NCI-H460 (cell line): ENCODE measurements around the gene IFITM5. TPM values are rescaled to one million over a fixed set of nuclear protein-coding genes. Genes with fewer than 3 reads are reported as not detected.

ENCODE experiments used
- small RNA-seq, 2 experiments: library from RNA; depleted of rRNA; stranded (forward); fragments of <200 nt; gene quantifications; one replicate each; pipeline ENCODE3, GENCODE V24; 2014
- total RNA-seq: library from RNA; depleted of rRNA; stranded (reverse); fragments of >200 nt; shearing (Covaris generic); gene quantifications from 2 replicates; pipeline ENCODE4 v1.2.3, GENCODE V29; 2014; rRNA removed

Gene IFITM5
- total RNA-seq, 1 experiment from 2014 or later, result not detected

Small RNAs within 50 kb of the gene (small RNA-seq; reads per million reads assigned to genes)
- gene AC136475.6, result 0 reads per million in 2 experiments

Other genes starting within 250 kb of the IFITM5 start
- not detected in 2 replicates for gene SCGB1C1, start 106.4 kb downstream of the IFITM5 start, total RNA-seq
- 16.5 and 16.8 TPM in 2 replicates for gene BET1L, start 92.1 kb downstream of the IFITM5 start, total RNA-seq
- 53.9 and 82.0 TPM in 2 replicates for gene RIC8A, start 91.8 kb downstream of the IFITM5 start, total RNA-seq
- gene SIRT3, start 63.2 kb downstream of the IFITM5 start, total RNA-seq, result 9.8 and 11.0 TPM in 2 replicates
- gene PSMD13, start 62.5 kb downstream of the IFITM5 start, total RNA-seq, result 69.9 and 72.8 TPM in 2 replicates
- not detected in 2 replicates for gene NLRP6, start 21.1 kb downstream of the IFITM5 start, total RNA-seq
- gene PGGHG, start 10.4 kb downstream of the IFITM5 start, total RNA-seq, result 12.7 and 13.4 TPM in 2 replicates
- 44.7 and 71.8 TPM in 2 replicates for gene IFITM2, start 8.3 kb upstream of the IFITM5 start, total RNA-seq
- gene IFITM1, start 14.5 kb upstream of the IFITM5 start, total RNA-seq, result 2.2 and 4.5 TPM in 2 replicates
- gene IFITM3, start 21.3 kb upstream of the IFITM5 start, total RNA-seq, result 161 and 191 TPM in 2 replicates
- 8.1 and 8.6 TPM in 2 replicates for gene B4GALNT4, start 70.0 kb upstream of the IFITM5 start, total RNA-seq
- gene PKP3, start 94.7 kb upstream of the IFITM5 start, total RNA-seq, result 27.0 and 27.7 TPM in 2 replicates
- 17.5 and 24.3 TPM in 2 replicates for gene SIGIRR, start 115.5 kb upstream of the IFITM5 start, total RNA-seq
- gene ANO9, start 142.5 kb upstream of the IFITM5 start, total RNA-seq, result 0.12 TPM in 1 of 2 replicates, not detected in the other
- 19.6 and 23.7 TPM in 2 replicates for gene PTDSS2, start 150.8 kb upstream of the IFITM5 start, total RNA-seq
- gene RNH1, start 207.7 kb upstream of the IFITM5 start, total RNA-seq, result 77.4 and 100 TPM in 2 replicates
- gene HRAS, start 236.1 kb upstream of the IFITM5 start, total RNA-seq, result 30.2 and 36.1 TPM in 2 replicates
- gene LRRC56, start 238.0 kb upstream of the IFITM5 start, total RNA-seq, result 0.43 and 0.57 TPM in 2 replicates